Right cardiac atrium (tissue), 5 donors: ENCODE results near the gene ZFAND3. TPM values are rescaled to one million over a fixed set of nuclear protein-coding genes. Genes with fewer than 3 reads are reported as not detected.
"Not testable (repeated sequence)": the region's sequence is repeated elsewhere in the genome, so short reads cannot be mapped to it uniquely, and the experiment has no call there.

Source experiments
- ATAC-seq, 2 donors: fragments of 200-7000 bp; cut with Tn5 transposase; one replicate each; pipeline versions ENCODE4 v1.8.0 to v1.9.1; 2020; ENCODE audit warnings: moderate library complexity in 2 of 2, mild to moderate bottlenecking in 1 of 2
- DNase-seq, 3 donors: peaks; one replicate each; pipeline ENCODE4 v3.0.0-alpha.2; 2020
- H3K27ac ChIP-seq: one replicate; pipeline ENCODE4 v1.5.1; 2013; ENCODE audit warnings: mild to moderate bottlenecking, low read length, control low read depth, moderate library complexity
- H3K27me3 ChIP-seq: one replicate; pipeline ENCODE4 v1.6.1; 2013; ENCODE audit not compliant: control insufficient read depth, insufficient read depth
- H3K4me1 ChIP-seq: one replicate; pipeline ENCODE4 v1.6.1; 2013; ENCODE audit warnings: low read length; ENCODE audit not compliant: control insufficient read depth, insufficient read depth
- H3K4me3 ChIP-seq: one replicate; pipeline ENCODE4 v1.5.1; 2013; ENCODE audit warnings: low read length, control low read depth
- H3K9me3 ChIP-seq: one replicate; pipeline ENCODE4 v1.6.1; 2013; ENCODE audit warnings: low read length; ENCODE audit not compliant: control insufficient read depth
- WGBS: extraction: QIAGEN DNeasy Blood & Tissue Kit; methylation state at CpG from one replicate; pipeline ENCODE4 v1.1.7; 2013; 5-methylcytosine and 5-hydroxymethylcytosine counted together
- intact Hi-C, 4 donors: fragments of 100-400 bp; cut with DNase I; formaldehyde crosslinking; loops; one replicate each; pipeline versions ENCODE4 v1.11.0 to v1.14.0; 2022 to 2023
- polyA plus RNA-seq: library from polyadenylated mRNA; stranded (reverse); fragments of 200-250 nt; gene quantifications from one replicate; pipeline ENCODE4 v1.2.3, GENCODE V29; 2013
- total RNA-seq, 4 donors: library from RNA; stranded (reverse); fragmentation: NEBNext Ultra II Directional; extraction: Animal tissue kit (Norgen Biotek cat#: 25700); gene quantifications; one replicate each; pipeline ENCODE4 v1.2.1, GENCODE V29; 2021
- donor health status: healthy with polysubstance abuse.
- donor health status: DM: no; HTN: yes; CAD: no.
- donor health status: DM: no; HTN: no; CAD: no.
- donor health status: DM: no; HTN: yes; CAD: no; lungs with severe emphysema.
- donor health status: DM: yes; HTN: yes; CAD: no.

ZFAND3 gene
- total and polyA plus RNA-seq, 5 donors: 50.1 to 91.4 (median 79.1) TPM

GRCh38 chr6:37941871-37942270 is 122.3 kb downstream of the ZFAND3 start:
- WGBS: 70% methylated on average over 2 of the region's 2 CpGs
- Histone ChIP-seq H3K4me3 (no peak overlapping the region), H3K27ac (no peak overlapping the region), H3K9me3 (no peaks in the 10 kb centered on the region), H3K27me3 (no peaks in the 10 kb centered on the region), H3K4me1 (peaks cover 5% of the 10 kb centered on the region)
- ATAC-seq (no peak), DNase-seq (no peak)
- intact Hi-C loops: no loop called here

GRCh38 chr6:37942606-37943376 is 123.3 kb downstream of the ZFAND3 start:
- DNase-seq (no peak), ATAC-seq (no peak)
- Histone ChIP-seq H3K27ac (no peak overlapping the region), H3K9me3 (no peaks in the 10 kb centered on the region), H3K4me3 (no peak overlapping the region), H3K27me3 (no peaks in the 10 kb centered on the region), H3K4me1 (peaks cover 5% of the 10 kb centered on the region)
- intact Hi-C loops: no loop called here
- 62% methylated on average over 3 of the region's 3 CpGs for WGBS

GRCh38 chr6:37943436-37944058 is 124.0 kb downstream of the ZFAND3 start:
- 97% methylated on average over 1 of the region's 1 CpG for WGBS
- H3K4me3 ChIP-seq: no peak overlapping the region
- intact Hi-C loops: no loop called here
- ATAC-seq (no peak), DNase-seq (no peak)
- no peak overlapping the region for H3K27ac ChIP-seq
- no peaks in the 10 kb centered on the region for H3K9me3 ChIP-seq
- H3K4me1 ChIP-seq: peaks cover 5% of the 10 kb centered on the region
- no peaks in the 10 kb centered on the region for H3K27me3 ChIP-seq

GRCh38 chr6:37946057-37946456 is 126.5 kb downstream of the ZFAND3 start:
- H3K9me3 ChIP-seq: no peaks in the 10 kb centered on the region
- H3K4me3 ChIP-seq: no peak overlapping the region
- DNase-seq (no peak), ATAC-seq (no peak)
- 97% methylated on average over 2 of the region's 2 CpGs for WGBS
- peaks cover 5% of the 10 kb centered on the region for H3K4me1 ChIP-seq
- intact Hi-C loops: no loop called here
- no peaks in the 10 kb centered on the region for H3K27me3 ChIP-seq
- no peak overlapping the region for H3K27ac ChIP-seq

GRCh38 chr6:37947468-37947867 is 127.9 kb downstream of the ZFAND3 start:
- DNase-seq: no peak
- ATAC-seq: no peak
- H3K4me1 ChIP-seq: peaks cover 5% of the 10 kb centered on the region
- H3K27me3 ChIP-seq: no peaks in the 10 kb centered on the region
- H3K27ac ChIP-seq: no peak overlapping the region
- no peaks in the 10 kb centered on the region for H3K9me3 ChIP-seq
- H3K4me3 ChIP-seq: no peak overlapping the region
- intact Hi-C loops: no loop called here

GRCh38 chr6:37948584-37948983 is 129.1 kb downstream of the ZFAND3 start:
- H3K4me1 ChIP-seq, DNase-seq, H3K27ac ChIP-seq, H3K27me3 ChIP-seq, intact Hi-C loops, H3K4me3 ChIP-seq, H3K9me3 ChIP-seq, ATAC-seq: not testable (repeated sequence)
- WGBS: 96% methylated on average over 2 of the region's 2 CpGs

GRCh38 chr6:37952027-37952426 is 132.5 kb downstream of the ZFAND3 start:
- no peak overlapping the region for H3K4me3 ChIP-seq
- no peaks in the 10 kb centered on the region for H3K9me3 ChIP-seq
- no peak overlapping the region for H3K27ac ChIP-seq
- DNase-seq (no peak), ATAC-seq (no peak)
- intact Hi-C loops: no loop called here
- H3K27me3 ChIP-seq: no peaks in the 10 kb centered on the region
- H3K4me1 ChIP-seq: peaks cover 7% of the 10 kb centered on the region
- WGBS: 91% methylated on average over 2 of the region's 2 CpGs

- no peak for DNase-seq
- Histone ChIP-seq H3K9me3 (no peaks in the 10 kb centered on the region), H3K4me1 (peaks cover 7% of the 10 kb centered on the region), H3K27ac (no peak overlapping the region), H3K4me3 (no peak overlapping the region), H3K27me3 (no peaks in the 10 kb centered on the region)
- intact Hi-C loops: no loop called here
- no peak for ATAC-seq
These were observed 135.3 kb downstream of the ZFAND3 start for GRCh38 chr6:37954791-37955190.

- ATAC-seq (no peak), DNase-seq (no peak)
- 27% methylated on average over 5 of the region's 5 CpGs for WGBS
- intact Hi-C loops: no loop called here
- Histone ChIP-seq H3K27me3 (no peaks in the 10 kb centered on the region), H3K4me1 (peaks cover 8% of the 10 kb centered on the region), H3K27ac (no peak overlapping the region), H3K4me3 (no peak overlapping the region), H3K9me3 (no peaks in the 10 kb centered on the region)
These were observed 137.3 kb downstream of the ZFAND3 start for GRCh38 chr6:37956711-37957275.

GRCh38 chr6:37959061-37959460 is 139.5 kb downstream of the ZFAND3 start:
- Histone ChIP-seq H3K27ac (no peak overlapping the region), H3K9me3 (no peaks in the 10 kb centered on the region), H3K4me3 (no peak overlapping the region), H3K27me3 (no peaks in the 10 kb centered on the region), H3K4me1 (peaks cover 6% of the 10 kb centered on the region)
- 79% methylated on average over 3 of the region's 3 CpGs for WGBS
- DNase-seq (no peak), ATAC-seq (no peak)
- intact Hi-C loops: no loop called here

GRCh38 chr6:37960139-37960935 is 140.8 kb downstream of the ZFAND3 start:
- intact Hi-C loops: no loop called here
- Histone ChIP-seq H3K27ac (no peak overlapping the region), H3K27me3 (no peaks in the 10 kb centered on the region), H3K9me3 (no peaks in the 10 kb centered on the region), H3K4me1 (peaks cover 4% of the 10 kb centered on the region), H3K4me3 (no peak overlapping the region)
- no peak for DNase-seq
- 98% methylated on average over 4 of the region's 4 CpGs for WGBS
- ATAC-seq: no peak
